NCI-H774 (cell line): ENCODE measurements around the gene NSUN3.

ENCODE experiments used
- DNase-seq: peaks from one replicate; lab custom pipeline; 2025; lab: John Stamatoyannopoulos, UW

Gene NSUN3

GRCh38 chr3:94130690-94131089, 67.8 kb downstream of the NSUN3 start:
- DNase-seq: no peak

- no peak for DNase-seq
Observed at GRCh38 chr3:94132777-94133176, 69.9 kb downstream of the NSUN3 start.

- DNase-seq: no peak
Observed at GRCh38 chr3:94136133-94136532, 73.3 kb downstream of the NSUN3 start.

- DNase-seq: no peak
Observed at GRCh38 chr3:94137377-94137776, 74.5 kb downstream of the NSUN3 start.

- no peak for DNase-seq
Observed at GRCh38 chr3:94146455-94146854, 83.6 kb downstream of the NSUN3 start.

- no peak for DNase-seq
Observed at GRCh38 chr3:94147012-94147411, 84.2 kb downstream of the NSUN3 start.

GRCh38 chr3:94150113-94150512, 87.3 kb downstream of the NSUN3 start:
- no peak for DNase-seq

- DNase-seq: no peak
Observed at GRCh38 chr3:94156626-94157025, 93.8 kb downstream of the NSUN3 start.

GRCh38 chr3:94158512-94158911, 95.7 kb downstream of the NSUN3 start:
- no peak for DNase-seq

GRCh38 chr3:94159062-94159828, 96.4 kb downstream of the NSUN3 start:
- peak; percentile 29 for DNase-seq

- DNase-seq: no peak
Observed at GRCh38 chr3:94162700-94163099, 99.8 kb downstream of the NSUN3 start.

- DNase-seq: no peak
Observed at GRCh38 chr3:94167346-94167745, 104.5 kb downstream of the NSUN3 start.

GRCh38 chr3:94167796-94168195, 104.9 kb downstream of the NSUN3 start:
- no peak for DNase-seq

GRCh38 chr3:94171954-94172353, 109.1 kb downstream of the NSUN3 start:
- DNase-seq: no peak

GRCh38 chr3:94172695-94173310, 109.9 kb downstream of the NSUN3 start:
- no peak for DNase-seq

- no peak for DNase-seq
Observed at GRCh38 chr3:94173673-94174434, 111.0 kb downstream of the NSUN3 start.

- DNase-seq: no peak
Observed at GRCh38 chr3:94175677-94176076, 112.8 kb downstream of the NSUN3 start.

- no peak for DNase-seq
Observed at GRCh38 chr3:94176988-94177745, 114.3 kb downstream of the NSUN3 start.
